SH-SY5Y (cell line): Measurements from ENCODE around the gene ZNF736.

Experiments used
- GATA2 ChIP-seq: IDR thresholded peaks from 2 replicates; pipeline ENCODE4 v1.6.1; 2011; ENCODE audit warnings: mild to moderate bottlenecking, low read depth, low read length
- GATA3 ChIP-seq: IDR thresholded peaks from 2 replicates; pipeline ENCODE4 v1.6.1; 2011; ENCODE audit warnings: low read depth, mild to moderate bottlenecking, low read length, moderate library complexity

The ZNF736 gene

DNA sequence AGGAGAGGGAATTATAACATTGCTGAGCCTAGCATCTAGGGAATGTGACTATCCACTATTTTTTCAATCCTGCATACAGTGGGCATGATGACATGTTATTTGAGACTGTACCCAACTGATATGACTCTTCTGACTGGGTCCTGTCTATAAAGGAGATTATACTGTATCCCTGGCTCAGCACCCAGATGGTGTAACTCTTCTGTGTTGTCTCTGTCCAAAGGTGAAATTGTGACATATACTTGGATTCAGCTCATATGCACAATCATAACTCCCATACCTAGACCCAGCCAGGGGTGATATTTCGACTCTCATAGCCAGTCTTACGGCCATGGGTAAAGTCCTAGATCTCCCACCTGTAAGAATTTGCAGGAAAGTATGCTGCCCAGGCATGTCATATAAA, 59.3 kb downstream of the ZNF736 start:
- TF ChIP-seq GATA2 (no peak), GATA3 (no peak)

DNA sequence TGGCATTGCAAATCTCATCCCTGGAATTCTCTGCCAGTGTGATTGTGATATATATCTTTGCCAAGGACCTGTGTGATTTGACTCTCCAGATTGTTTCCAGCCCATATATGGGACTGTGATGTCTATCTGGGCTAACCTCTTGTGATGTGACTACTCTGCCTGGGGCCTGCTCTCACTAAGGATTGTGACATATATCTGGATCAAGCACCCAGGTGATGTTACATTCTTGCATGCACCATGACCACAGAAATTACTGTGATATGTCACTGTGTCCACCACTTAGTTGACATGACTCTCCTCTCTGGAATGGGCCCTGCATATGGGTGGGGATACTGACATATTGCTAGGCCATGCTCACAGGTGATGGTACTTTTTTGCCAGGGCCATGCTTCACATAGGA, 86.6 kb downstream of the ZNF736 start:
- TF ChIP-seq GATA3 (no peak), GATA2 (no peak)
